ENCODE results near the gene IFT88. TPM values are rescaled to one million over a fixed set of nuclear protein-coding genes. Genes with fewer than 3 reads are reported as not detected.
"Not testable (repeated sequence)": the region's sequence is repeated elsewhere in the genome, so short reads cannot be mapped to it uniquely, and the experiment has no call there.

The IFT88 gene
- total RNA-seq, 1 donor from 2014 or later, result 6.7 TPM

DNA sequence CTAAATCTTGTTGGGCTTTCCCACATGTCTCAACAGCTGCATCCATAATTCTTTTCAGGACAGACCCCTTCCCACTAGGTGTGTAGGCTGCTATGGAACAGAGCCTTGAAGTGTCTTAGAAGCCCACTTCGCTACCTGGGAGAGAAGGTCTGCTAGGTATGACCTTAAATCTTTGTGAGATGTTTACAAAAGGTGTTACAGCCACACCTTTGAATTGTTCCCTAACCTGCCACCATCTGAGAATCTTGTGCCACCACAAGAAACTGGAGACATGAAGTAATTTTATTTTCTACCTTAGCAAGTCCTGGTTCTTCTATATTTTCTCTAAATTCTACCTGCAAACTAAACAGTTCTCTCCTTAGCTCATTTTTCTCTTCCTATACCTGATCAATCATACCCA is 69.1 kb downstream of the IFT88 start:
- no peak for DNase-seq (ENCODE audit: low read depth in 2 of 2)

- DNase-seq (ENCODE audit: low read depth in 2 of 2), result no peak
Measured at GRCh38 chr13:20637811-20638210, 70.9 kb downstream of the IFT88 start.

DNA sequence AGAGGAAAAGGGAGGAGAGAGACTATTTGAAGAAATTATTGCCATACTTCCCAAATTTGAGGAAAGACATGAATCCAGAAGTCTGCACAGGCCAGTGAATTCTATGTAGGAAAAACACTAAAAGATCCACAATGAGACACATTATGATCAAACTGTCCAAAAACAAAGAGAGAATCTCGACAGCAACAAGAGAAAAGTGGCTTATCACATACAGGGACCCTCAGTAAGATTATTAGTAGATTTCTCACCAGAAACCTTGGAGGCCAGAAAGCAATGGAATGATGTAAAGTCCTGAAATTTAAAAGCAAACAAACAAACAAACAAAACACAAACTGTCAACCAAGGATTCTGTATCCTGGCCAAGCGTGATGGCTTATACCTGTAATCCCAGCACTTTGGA is 80.8 kb downstream of the IFT88 start:
- DNase-seq (ENCODE audit: low read depth in 2 of 2), result no peak

DNA sequence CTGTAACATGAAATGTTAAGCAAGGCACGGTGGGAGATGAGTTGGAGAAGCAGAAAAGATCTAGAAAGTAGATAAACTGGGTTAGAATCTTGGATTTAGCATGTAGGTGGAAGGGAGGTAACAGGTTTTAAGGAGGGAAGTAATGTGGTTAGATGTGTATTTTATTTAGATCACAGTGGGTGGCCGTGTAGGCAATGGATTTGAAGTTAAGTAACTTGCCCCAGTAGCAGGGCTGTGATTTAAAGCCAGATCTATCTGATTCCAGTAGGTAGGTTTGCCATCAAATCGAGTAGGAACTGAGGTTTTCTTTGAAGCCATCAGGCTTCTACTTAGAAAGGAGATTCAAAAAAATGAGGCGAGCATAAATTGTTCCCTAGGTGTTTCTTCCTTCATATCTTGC is 86.0 kb downstream of the IFT88 start:
- no peak for DNase-seq (ENCODE audit: low read depth in 2 of 2)

- DNase-seq (ENCODE audit: low read depth in 2 of 2), result peak; percentile 3 to 68
Measured at GRCh38 chr13:20654156-20654555, 87.2 kb downstream of the IFT88 start.

DNA sequence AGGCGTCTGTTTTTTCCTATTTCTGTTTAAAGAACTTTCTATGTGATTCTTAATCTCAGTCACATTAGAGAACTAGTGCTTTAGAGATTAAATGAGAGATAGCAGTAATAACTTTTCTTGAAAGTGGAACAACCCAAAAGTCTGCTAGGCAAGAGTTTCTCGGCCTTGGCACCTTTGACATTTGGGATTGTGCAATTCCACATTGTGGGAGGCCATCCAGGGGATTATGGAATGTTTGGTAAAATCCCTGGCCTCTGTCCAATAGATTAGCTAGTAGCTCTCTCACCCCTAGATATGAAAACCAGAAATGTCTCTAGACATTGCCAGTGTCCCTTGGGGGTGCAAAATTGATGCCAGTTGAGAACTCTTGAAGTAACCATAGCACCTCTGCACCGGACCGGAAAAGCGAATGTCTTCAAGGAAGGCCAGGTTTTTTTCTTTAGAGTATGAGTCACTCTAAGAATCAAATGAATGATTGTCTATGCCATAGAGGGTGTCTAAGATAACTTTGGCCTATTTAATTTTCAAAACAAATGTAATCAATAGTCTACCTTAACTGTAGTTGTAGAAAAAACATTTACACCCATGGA is 91.6 kb downstream of the IFT88 start:
- DNase-seq (ENCODE audit: low read depth in 2 of 2), result no peak

DNA sequence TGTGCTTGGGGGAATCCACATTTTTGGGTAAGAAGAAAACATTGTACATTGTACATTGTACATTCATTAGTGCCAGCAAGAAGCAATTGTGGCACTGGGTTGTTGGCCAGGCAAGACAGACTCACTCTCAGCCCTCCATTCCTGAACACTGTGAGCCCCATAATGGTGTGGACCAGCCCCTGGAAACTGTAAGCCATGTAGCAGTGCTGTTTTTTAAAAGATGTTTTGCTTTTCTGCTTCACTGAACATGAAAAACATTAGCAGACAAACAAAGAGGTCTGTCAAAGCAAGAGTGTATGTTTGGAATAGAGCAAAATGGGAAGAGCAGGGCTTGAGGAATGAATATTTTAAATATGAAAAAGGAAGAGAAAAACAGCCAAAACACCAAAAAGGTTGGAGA is 97.4 kb downstream of the IFT88 start:
- no peak for DNase-seq (ENCODE audit: low read depth in 2 of 2)

- DNase-seq (ENCODE audit: low read depth in 2 of 2), result no peak
Measured at GRCh38 chr13:20666948-20667347, 100.0 kb downstream of the IFT88 start.

- peak in 1 of 2 donors; percentile 17 for DNase-seq (ENCODE audit: low read depth in 2 of 2)
Measured at GRCh38 chr13:20667857-20668437, 101.0 kb downstream of the IFT88 start.

GRCh38 chr13:20669162-20669561 is 102.2 kb downstream of the IFT88 start:
- DNase-seq (ENCODE audit: low read depth in 2 of 2), result no peak

DNA sequence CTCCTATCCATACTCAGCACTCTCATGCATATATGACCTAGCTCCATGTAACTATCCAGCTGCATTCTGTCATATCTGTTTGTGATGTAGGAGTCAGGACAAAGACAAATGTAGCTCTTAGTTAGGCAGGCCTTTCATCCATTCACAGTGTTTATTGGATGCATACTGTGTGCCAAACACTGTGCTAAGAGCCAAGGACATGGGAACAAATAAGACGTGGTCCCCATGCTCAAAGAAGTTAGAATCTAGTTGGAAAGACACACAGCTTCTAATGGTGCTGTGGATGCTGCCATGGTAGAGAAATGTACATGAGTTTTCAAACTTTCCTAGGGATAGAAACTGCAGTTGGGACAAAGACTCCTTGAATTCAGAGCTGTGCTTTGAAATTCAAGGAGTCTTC is 104.8 kb downstream of the IFT88 start:
- DNase-seq (ENCODE audit: low read depth in 2 of 2), result no peak

DNA sequence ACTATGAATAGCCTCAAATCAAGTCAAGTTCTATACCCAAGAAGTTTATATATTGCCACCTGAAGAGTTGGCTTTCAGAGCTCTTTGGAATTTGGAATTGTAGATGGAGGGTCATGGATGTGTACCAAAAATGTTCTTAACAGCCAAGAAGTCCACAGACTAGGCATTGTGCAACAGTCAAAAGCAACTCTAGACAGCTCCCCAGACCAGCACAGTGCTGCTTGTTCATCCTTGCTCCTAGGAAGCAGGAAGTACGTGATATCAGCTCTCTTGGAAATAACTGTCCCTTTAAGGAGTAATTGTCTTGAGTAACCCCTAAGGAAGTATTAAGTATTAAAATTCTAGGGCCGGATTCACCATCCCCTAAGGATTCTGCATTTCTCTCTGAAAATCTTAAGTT is 105.8 kb downstream of the IFT88 start:
- DNase-seq (ENCODE audit: low read depth in 2 of 2), result no peak

GRCh38 chr13:20673715-20674114 is 106.8 kb downstream of the IFT88 start:
- no peak for DNase-seq (ENCODE audit: low read depth in 2 of 2)

- DNase-seq (ENCODE audit: low read depth in 2 of 2), result no peak
Measured at GRCh38 chr13:20676213-20676612, 109.3 kb downstream of the IFT88 start.

DNA sequence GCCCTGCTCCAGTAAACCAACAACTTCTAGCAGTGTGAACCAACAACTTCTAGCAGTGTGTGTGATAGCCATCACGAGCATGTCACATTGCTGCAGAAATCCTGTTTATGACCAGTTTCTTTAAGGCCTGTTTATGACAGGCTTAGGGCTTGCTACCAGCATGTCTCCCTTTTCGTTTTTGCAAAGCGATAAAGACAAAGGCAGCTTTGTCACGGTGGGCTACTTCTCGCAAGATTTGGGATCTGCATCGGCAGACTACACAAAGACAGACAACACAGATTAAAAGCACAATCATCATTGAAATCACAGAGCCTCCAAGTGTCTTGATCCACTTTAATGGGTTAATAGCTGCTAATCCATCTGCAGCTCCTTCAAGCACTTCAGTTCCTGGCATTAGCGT is 111.6 kb downstream of the IFT88 start:
- DNase-seq (ENCODE audit: low read depth in 2 of 2), result not testable (repeated sequence)

GRCh38 chr13:20679879-20680278 is 112.9 kb downstream of the IFT88 start:
- DNase-seq (ENCODE audit: low read depth in 2 of 2), result no peak

- no peak for DNase-seq (ENCODE audit: low read depth in 2 of 2)
Measured at GRCh38 chr13:20680416-20681080, 113.6 kb downstream of the IFT88 start.

GRCh38 chr13:20681481-20681880 is 114.5 kb downstream of the IFT88 start:
- DNase-seq (ENCODE audit: low read depth in 2 of 2), result not testable (repeated sequence)

DNA sequence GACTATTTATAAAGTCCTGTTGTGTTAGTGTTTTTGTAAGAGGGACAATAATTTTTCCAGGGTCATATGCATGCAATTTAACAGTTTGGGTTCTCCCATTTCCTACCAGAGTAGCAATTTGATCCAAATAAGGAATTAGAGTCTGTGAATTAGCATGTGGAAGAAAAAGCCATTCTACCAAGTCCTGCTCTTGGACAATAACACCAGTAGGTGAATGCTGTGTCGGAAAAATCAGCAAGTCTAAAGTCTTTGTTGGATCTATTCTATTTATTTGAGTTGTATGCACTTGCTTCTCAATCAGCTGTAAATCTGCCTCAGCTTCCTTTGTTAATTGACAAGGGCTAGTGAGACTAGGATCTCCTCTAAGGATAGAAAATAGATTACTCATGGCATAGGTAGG is 115.1 kb downstream of the IFT88 start:
- no peak for DNase-seq (ENCODE audit: low read depth in 2 of 2)

DNA sequence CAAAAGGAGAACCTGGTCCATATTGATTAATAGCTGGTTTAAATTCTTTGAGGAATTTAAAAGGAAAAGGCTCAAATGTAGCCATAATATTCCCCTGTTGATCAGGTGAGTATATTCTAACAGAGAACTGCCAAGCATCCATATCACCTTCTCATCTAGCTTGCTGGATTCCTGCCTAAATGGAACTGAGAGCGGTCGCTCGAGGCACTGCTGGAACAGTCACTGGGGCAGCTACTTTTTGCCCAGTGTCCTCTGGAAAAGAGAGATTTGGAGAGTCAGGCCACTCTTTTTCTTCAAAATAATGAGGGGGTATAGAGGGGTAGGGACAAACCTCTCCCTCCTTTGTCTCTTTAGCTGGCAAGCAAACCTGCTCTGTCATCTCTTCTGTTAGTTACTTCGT is 117.1 kb downstream of the IFT88 start:
- no peak for DNase-seq (ENCODE audit: low read depth in 2 of 2)

- no peak for DNase-seq (ENCODE audit: low read depth in 2 of 2)
Measured at GRCh38 chr13:20684546-20684945, 117.6 kb downstream of the IFT88 start.

GRCh38 chr13:20685092-20685491 is 118.1 kb downstream of the IFT88 start:
- DNase-seq (ENCODE audit: low read depth in 2 of 2), result no peak

GRCh38 chr13:20686167-20686566 is 119.2 kb downstream of the IFT88 start:
- DNase-seq (ENCODE audit: low read depth in 2 of 2), result no peak
